Naive thymus-derived CD4-positive, alpha-beta T cell (primary cell): Measurements from ENCODE around the gene USP27X. TPM values are rescaled to one million over a fixed set of nuclear protein-coding genes. Genes with fewer than 3 reads are reported as not detected.
A peak's percentile ranks its signal among the peaks of the same experiment; 100 is the strongest.

Experiments used
- ATAC-seq: fragments of 150-1000 bp; cut with Tn5 transposase; 2 replicates; pipeline ENCODE4 v1.10.0; 2021; ENCODE audit warnings: mild to moderate bottlenecking, moderate library complexity
- CTCF ChIA-PET: fragments of 350-600 bp; sonication (Branson Sonifier 250); formaldehyde crosslinking; loops from one replicate; lab custom pipeline; 2021; ENCODE audit warnings: antibody characterized with exemption; lab: Charles Lee
- POLR2A ChIA-PET: fragments of 350-600 bp; sonication (Branson Sonifier 250); formaldehyde crosslinking; loops from one replicate; lab custom pipeline; 2021; ENCODE audit warnings: antibody characterized with exemption, inconsistent platforms; lab: Charles Lee
- DNase-seq, 9 donors: peaks; one replicate each; pipeline versions ENCODE4 v3.0.0 to v3.0.0-alpha.2; 2020 to 2022; ENCODE audit warnings: mixed read lengths in 1 of 9
- H3K27ac ChIP-seq: one replicate; pipeline ENCODE4 v1.7.0; 2013; ENCODE audit warnings: mild to moderate bottlenecking, low read depth, low read length, moderate library complexity
- H3K27me3 ChIP-seq, 2 donors: one replicate each; pipeline ENCODE4 v1.7.0; 2013; ENCODE audit warnings: low read length in 2 of 2, mild to moderate bottlenecking in 2 of 2, moderate library complexity in 2 of 2; ENCODE audit not compliant: control insufficient read depth in 2 of 2, insufficient read depth in 2 of 2
- H3K36me3 ChIP-seq, 3 experiments: 1 replicate in 2 of 3; 2 replicates in 1 of 3; pipeline ENCODE4 v1.7.0; 2013; ENCODE audit warnings: low read length in 3 of 3, mild to moderate bottlenecking in 3 of 3, moderate library complexity in 1 of 3; ENCODE audit not compliant: insufficient read depth in 3 of 3, control insufficient read depth in 2 of 3
- H3K4me1 ChIP-seq, 2 donors: one replicate each; pipeline ENCODE4 v1.7.0; 2013; ENCODE audit warnings: low read length in 2 of 2, mild to moderate bottlenecking in 2 of 2, moderate library complexity in 1 of 2; ENCODE audit not compliant: control insufficient read depth in 2 of 2, insufficient read depth in 2 of 2
- H3K4me3 ChIP-seq: 2 replicates; pipeline ENCODE4 v1.7.0; 2013; ENCODE audit warnings: mild to moderate bottlenecking, low read length
- H3K9me3 ChIP-seq, 3 experiments: 1 replicate in 2 of 3; 2 replicates in 1 of 3; pipeline ENCODE4 v1.7.0; 2013; ENCODE audit warnings: low read length in 3 of 3; ENCODE audit not compliant: control insufficient read depth in 2 of 3
- H3K27ac Mint-ChIP-seq, 9 donors: one replicate each; pipeline ENCODE4 v1.8.0; 2020 to 2022; ENCODE audit warnings: mixed read lengths in 9 of 9, mild to moderate bottlenecking in 8 of 9, moderate library complexity in 5 of 9, inconsistent platforms in 2 of 9
- H3K27me3 Mint-ChIP-seq, 5 donors: one replicate each; pipeline ENCODE4 v1.8.0; 2021 to 2022; ENCODE audit warnings: mixed read lengths in 5 of 5, mild to moderate bottlenecking in 1 of 5
- H3K36me3 Mint-ChIP-seq, 5 donors: one replicate each; pipeline ENCODE4 v1.8.0; 2020 to 2022; ENCODE audit warnings: mixed read lengths in 5 of 5, mild to moderate bottlenecking in 3 of 5, inconsistent platforms in 1 of 5
- H3K4me1 Mint-ChIP-seq, 7 donors: one replicate each; pipeline ENCODE4 v1.8.0; 2020 to 2022; ENCODE audit warnings: mixed read lengths in 7 of 7, mild to moderate bottlenecking in 3 of 7, inconsistent platforms in 1 of 7
- H3K4me3 Mint-ChIP-seq, 10 donors: one replicate each; pipeline ENCODE4 v1.8.0; 2020 to 2022; ENCODE audit warnings: mild to moderate bottlenecking in 10 of 10, mixed read lengths in 10 of 10, moderate library complexity in 6 of 10, inconsistent platforms in 2 of 10
- H3K9me3 Mint-ChIP-seq, 11 donors: one replicate each; pipeline ENCODE4 v1.8.0; 2020 to 2022; ENCODE audit warnings: mixed read lengths in 11 of 11, mild to moderate bottlenecking in 4 of 11, inconsistent platforms in 1 of 11, moderate library complexity in 1 of 11
- intact Hi-C, 2 donors: fragments of 100-400 bp; cut with micrococcal nuclease; formaldehyde crosslinking; loops; one replicate each; pipeline ENCODE4 v1.15.1; 2023
- polyA plus RNA-seq, 2 donors: library from polyadenylated mRNA; unstranded; fragments of 300-500 nt; fragmentation: Illumina TruSeq; gene quantifications; one replicate each; pipeline ENCODE4 v1.2.3, GENCODE V29; 2021
- total RNA-seq, 6 experiments: library from RNA in 5 of 6; stranded (reverse) in 5 of 6; gene quantifications; 1 replicate in 5 of 6; 2 replicates in 1 of 6; pipeline ENCODE4 v1.2.3 and lab custom pipeline; 2021 to 2026

USP27X gene
- total and polyA plus RNA-seq, 7 experiments from 2014 or later, result 0.97 to 9.4 (median 3.0) TPM

- Histone ChIP-seq H3K27ac (peak within 1 kb of the TSS; percentile 61), H3K4me1 (peaks cover 0 to 5% of the 10 kb centered on the region in 2 donors), H3K9me3 (no peaks in the 10 kb centered on the region), H3K27me3 (no peaks in the 10 kb centered on the region), H3K36me3 (no peaks in the 10 kb centered on the region), H3K4me3 (peak within 1 kb of the TSS; percentile 74)
- Mint-ChIP-seq H3K36me3 (no peaks in the 10 kb centered on the region), H3K27me3 (no peaks in the 10 kb centered on the region), H3K4me3 (peak within 1 kb of the TSS; percentile 76 to 86 (median 83)), H3K4me1 (peaks cover 0 to 16% (median 8%) of the 10 kb centered on the region in 7 donors), H3K27ac (peak within 1 kb of the TSS; percentile 43 to 85 (median 57)), H3K9me3 (no peaks in the 10 kb centered on the region)
- intact Hi-C loops, result loop anchor here (1.0 to 5.0 kb wide), 3 partner anchors 43 to 1120 kb away; partner anchors contain the start of genes CCNB3 (in 2 of the 2), USP27X (in 2 of the 2) and HDAC6 (in 1 of the 2)
- DNase-seq (peak; percentile 85 to 96 (median 94)), ATAC-seq (peak; percentile 97)
- ChIA-PET POLR2A (interaction anchor here (0.6 to 0.8 kb wide), 2 partner anchors 9 to 49 kb away, joined by 3 to 4 read pairs; no protein-coding TSS in a partner anchor), CTCF (interaction anchor here (1.2 kb wide), 2 partner anchors 38 to 44 kb away, joined by 5 to 6 read pairs; partner anchors contain the start of gene USP27X)
Measured at GRCh38 chrX:49922291-49923241, 43.3 kb downstream of the USP27X start, which contains the start of gene CLCN5. TSS of gene CLCN5 (plus strand) at chrX:49922596. CDS start at chrX:49925299, 2,703 bp downstream.

GRCh38 chrX:49925176-49925575, 45.9 kb downstream of the USP27X start:
- Mint-ChIP-seq H3K9me3 (no peaks in the 10 kb centered on the region), H3K27me3 (no peaks in the 10 kb centered on the region), H3K4me3 (no peak overlapping the region), H3K27ac (no peak overlapping the region), H3K4me1 (peaks cover 0 to 16% (median 8%) of the 10 kb centered on the region in 7 donors), H3K36me3 (peaks cover 0 to 4% (median 0%) of the 10 kb centered on the region in 5 donors)
- CTCF ChIA-PET, result no interaction called here
- H3K9me3 ChIP-seq, result no peaks in the 10 kb centered on the region
- ATAC-seq, result no peak
- no peaks in the 10 kb centered on the region for H3K27me3 ChIP-seq
- no peak overlapping the region for H3K4me3 ChIP-seq
- H3K36me3 ChIP-seq, result no peaks in the 10 kb centered on the region
- peaks cover 0 to 5% of the 10 kb centered on the region in 2 donors for H3K4me1 ChIP-seq
- DNase-seq, result no peak
- intact Hi-C loops, result no loop called here
- H3K27ac ChIP-seq, result no peak overlapping the region
- POLR2A ChIA-PET, result no interaction called here

GRCh38 chrX:49930039-49930438, 50.8 kb downstream of the USP27X start:
- POLR2A ChIA-PET, result no interaction called here
- H3K27me3 Mint-ChIP-seq, result no peaks in the 10 kb centered on the region
- no peak overlapping the region for H3K4me3 ChIP-seq
- no peak overlapping the region for H3K27ac Mint-ChIP-seq
- no peak overlapping the region for H3K27ac ChIP-seq
- intact Hi-C loops, result no loop called here
- H3K36me3 ChIP-seq, result no peaks in the 10 kb centered on the region
- H3K4me3 Mint-ChIP-seq, result no peak overlapping the region
- no peaks in the 10 kb centered on the region for H3K27me3 ChIP-seq
- no peaks in the 10 kb centered on the region for H3K9me3 ChIP-seq
- H3K36me3 Mint-ChIP-seq, result peaks cover 0 to 4% (median 0%) of the 10 kb centered on the region in 5 donors
- no peak for ATAC-seq
- no peaks in the 10 kb centered on the region for H3K4me1 ChIP-seq
- no peak for DNase-seq
- CTCF ChIA-PET, result no interaction called here
- peaks cover 0 to 5% (median 0%) of the 10 kb centered on the region in 7 donors for H3K4me1 Mint-ChIP-seq
- no peaks in the 10 kb centered on the region for H3K9me3 Mint-ChIP-seq

Other genes with a start within 250 kb of the USP27X start
- gene PAGE1, start 183.5 kb upstream of the USP27X start, total RNA-seq, result not detected
- not detected for gene PAGE1, start 183.5 kb upstream of the USP27X start, polyA plus RNA-seq
- not detected for gene PAGE4, start 50.2 kb upstream of the USP27X start, total RNA-seq
- not detected for gene PAGE4, start 50.2 kb upstream of the USP27X start, polyA plus RNA-seq
- 1 to 10 TPM; 2.8 to 3.9 (median 3.8) TPM for gene CLCN5, start 43.1 kb downstream of the USP27X start, total RNA-seq
- 1 to 10 TPM in 1 of 2 donors, under 1 TPM in 1; 0.50 to 1.3 TPM for gene CLCN5, start 43.1 kb downstream of the USP27X start, polyA plus RNA-seq